ENCODE measurements around the gene IQCN. TPM values are rescaled to one million over a fixed set of nuclear protein-coding genes. Genes with fewer than 3 reads are reported as not detected.

The IQCN gene
- total RNA-seq, 1 donor from 2014 or later: 10.5 TPM

GRCh38 chr19:18264137-18264854 lies 10.0 kb downstream of the IQCN start:
- no peaks in the 10 kb centered on the region for H3K9me3 Mint-ChIP-seq (ENCODE audit: low read depth)
- TF ChIP-seq CTCF (IDR thresholded peaks at IDR 0.05; ENCODE audit: unreplicated experiment): no peak
- no peaks in the 10 kb centered on the region for H3K27me3 Mint-ChIP-seq
- peaks cover 14% of the 10 kb centered on the region for H3K36me3 Mint-ChIP-seq (ENCODE audit: insufficient read depth)
- H3K27ac Mint-ChIP-seq: no peak overlapping the region
- no peaks in the 10 kb centered on the region for H3K4me1 Mint-ChIP-seq (ENCODE audit: low read depth)
- no peak overlapping the region for H3K4me3 Mint-ChIP-seq (ENCODE audit: low read depth)
- DNase-seq (ENCODE audit: low spot score, unreplicated experiment): no peak

- no peak for DNase-seq (ENCODE audit: low spot score, unreplicated experiment)
- Mint-ChIP-seq H3K4me1 (ENCODE audit: low read depth) (no peaks in the 10 kb centered on the region), H3K27ac (no peak overlapping the region), H3K4me3 (ENCODE audit: low read depth) (no peak overlapping the region), H3K27me3 (no peaks in the 10 kb centered on the region), H3K9me3 (ENCODE audit: low read depth) (no peaks in the 10 kb centered on the region), H3K36me3 (ENCODE audit: insufficient read depth) (peaks cover 14% of the 10 kb centered on the region)
- TF ChIP-seq CTCF (IDR thresholded peaks at IDR 0.05; ENCODE audit: unreplicated experiment): no peak
Measured at GRCh38 chr19:18263324-18264136, 10.7 kb downstream of the IQCN start.

GRCh38 chr19:18262917-18263316 lies 11.3 kb downstream of the IQCN start:
- no peaks in the 10 kb centered on the region for H3K9me3 Mint-ChIP-seq (ENCODE audit: low read depth)
- no peak overlapping the region for H3K27ac Mint-ChIP-seq
- H3K4me3 Mint-ChIP-seq (ENCODE audit: low read depth): no peak overlapping the region
- H3K27me3 Mint-ChIP-seq: no peaks in the 10 kb centered on the region
- no peak for DNase-seq (ENCODE audit: low spot score, unreplicated experiment)
- H3K4me1 Mint-ChIP-seq (ENCODE audit: low read depth): no peaks in the 10 kb centered on the region
- peaks cover 9% of the 10 kb centered on the region for H3K36me3 Mint-ChIP-seq (ENCODE audit: insufficient read depth)
- TF ChIP-seq CTCF (IDR thresholded peaks at IDR 0.05; ENCODE audit: unreplicated experiment): no peak

- Mint-ChIP-seq H3K4me1 (ENCODE audit: low read depth) (no peaks in the 10 kb centered on the region), H3K4me3 (ENCODE audit: low read depth) (no peak overlapping the region), H3K9me3 (ENCODE audit: low read depth) (no peaks in the 10 kb centered on the region), H3K27me3 (no peaks in the 10 kb centered on the region), H3K27ac (no peak overlapping the region), H3K36me3 (ENCODE audit: insufficient read depth) (peaks cover 8% of the 10 kb centered on the region)
- no peak for DNase-seq (ENCODE audit: low spot score, unreplicated experiment)
- TF ChIP-seq CTCF (IDR thresholded peaks at IDR 0.05; ENCODE audit: unreplicated experiment): no peak
Measured at GRCh38 chr19:18262144-18262543, 12.1 kb downstream of the IQCN start.

- Mint-ChIP-seq H3K27me3 (no peaks in the 10 kb centered on the region), H3K4me1 (ENCODE audit: low read depth) (no peaks in the 10 kb centered on the region), H3K27ac (no peak overlapping the region), H3K4me3 (ENCODE audit: low read depth) (no peak overlapping the region), H3K9me3 (ENCODE audit: low read depth) (no peaks in the 10 kb centered on the region), H3K36me3 (ENCODE audit: insufficient read depth) (peaks cover 8% of the 10 kb centered on the region)
- DNase-seq (ENCODE audit: low spot score, unreplicated experiment): no peak
- no peak for TF ChIP-seq CTCF (IDR thresholded peaks at IDR 0.05; ENCODE audit: unreplicated experiment)
Measured at GRCh38 chr19:18261474-18261873, 12.8 kb downstream of the IQCN start.

Data from progenitor cell of endocrine pancreas (in vitro differentiated cells).